ENCODE results near the gene MARCHF10. TPM values are rescaled to one million over a fixed set of nuclear protein-coding genes. Genes with fewer than 3 reads are reported as not detected.

The MARCHF10 gene
- total RNA-seq, 1 experiment from 2014 or later: 0.39 TPM

DNA sequence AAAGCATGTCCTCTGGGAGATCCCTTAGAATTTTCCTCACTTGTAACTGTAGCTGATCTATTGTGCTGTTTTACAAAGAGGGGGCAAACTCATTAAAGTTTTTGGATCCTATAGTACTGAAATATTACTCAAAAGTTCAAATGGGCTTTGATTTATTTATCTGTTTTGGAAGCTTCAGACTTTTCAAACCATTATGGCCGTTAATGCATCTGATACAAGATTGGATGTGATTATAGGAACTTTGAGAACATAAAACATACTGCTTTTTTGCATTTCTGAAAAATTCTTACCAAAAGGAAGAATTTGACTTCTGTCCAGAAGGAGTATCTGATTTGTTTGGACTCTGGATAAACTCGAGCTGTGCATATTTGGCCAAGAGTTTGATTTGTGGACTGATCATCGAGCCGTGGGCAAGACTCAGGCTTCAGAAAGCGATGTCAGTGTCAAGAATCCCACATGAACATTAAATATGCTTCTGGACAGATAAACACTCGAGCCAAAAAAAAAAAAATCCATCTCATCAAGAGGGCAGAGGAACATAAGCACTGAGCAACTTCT lies 8.2 kb upstream of the MARCHF10 start:
- Histone ChIP-seq H3K9me3 (ENCODE audit: control insufficient read depth, insufficient read depth, low read depth, low read length) (no peaks in the 10 kb centered on the region), H3K27me3 (ENCODE audit: control insufficient read depth, insufficient read depth, low read length) (no peaks in the 10 kb centered on the region), H3K36me3 (ENCODE audit: control insufficient read depth, insufficient read depth, low read length) (no peaks in the 10 kb centered on the region), H3K27ac (ENCODE audit: low read length) (no peak overlapping the region), H3K4me1 (ENCODE audit: control insufficient read depth, insufficient read depth, low read length) (peaks cover 14% of the 10 kb centered on the region), H3K4me3 (ENCODE audit: low read depth in 2 of 2, low read length in 2 of 2) (no peak overlapping the region)
- DNase-seq (ENCODE audit: low read depth, low spot score): no peak
- ChIA-PET CTCF (no interaction called here), POLR2A (no interaction called here)
- ATAC-seq: no peak
- TF ChIP-seq, protein P1, sequence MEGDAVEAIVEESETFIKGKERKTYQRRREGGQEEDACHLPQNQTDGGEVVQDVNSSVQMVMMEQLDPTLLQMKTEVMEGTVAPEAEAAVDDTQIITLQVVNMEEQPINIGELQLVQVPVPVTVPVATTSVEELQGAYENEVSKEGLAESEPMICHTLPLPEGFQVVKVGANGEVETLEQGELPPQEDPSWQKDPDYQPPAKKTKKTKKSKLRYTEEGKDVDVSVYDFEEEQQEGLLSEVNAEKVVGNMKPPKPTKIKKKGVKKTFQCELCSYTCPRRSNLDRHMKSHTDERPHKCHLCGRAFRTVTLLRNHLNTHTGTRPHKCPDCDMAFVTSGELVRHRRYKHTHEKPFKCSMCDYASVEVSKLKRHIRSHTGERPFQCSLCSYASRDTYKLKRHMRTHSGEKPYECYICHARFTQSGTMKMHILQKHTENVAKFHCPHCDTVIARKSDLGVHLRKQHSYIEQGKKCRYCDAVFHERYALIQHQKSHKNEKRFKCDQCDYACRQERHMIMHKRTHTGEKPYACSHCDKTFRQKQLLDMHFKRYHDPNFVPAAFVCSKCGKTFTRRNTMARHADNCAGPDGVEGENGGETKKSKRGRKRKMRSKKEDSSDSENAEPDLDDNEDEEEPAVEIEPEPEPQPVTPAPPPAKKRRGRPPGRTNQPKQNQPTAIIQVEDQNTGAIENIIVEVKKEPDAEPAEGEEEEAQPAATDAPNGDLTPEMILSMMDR (IDR thresholded peaks at IDR 0.05): no peak
- TF ChIP-seq, protein P2, sequence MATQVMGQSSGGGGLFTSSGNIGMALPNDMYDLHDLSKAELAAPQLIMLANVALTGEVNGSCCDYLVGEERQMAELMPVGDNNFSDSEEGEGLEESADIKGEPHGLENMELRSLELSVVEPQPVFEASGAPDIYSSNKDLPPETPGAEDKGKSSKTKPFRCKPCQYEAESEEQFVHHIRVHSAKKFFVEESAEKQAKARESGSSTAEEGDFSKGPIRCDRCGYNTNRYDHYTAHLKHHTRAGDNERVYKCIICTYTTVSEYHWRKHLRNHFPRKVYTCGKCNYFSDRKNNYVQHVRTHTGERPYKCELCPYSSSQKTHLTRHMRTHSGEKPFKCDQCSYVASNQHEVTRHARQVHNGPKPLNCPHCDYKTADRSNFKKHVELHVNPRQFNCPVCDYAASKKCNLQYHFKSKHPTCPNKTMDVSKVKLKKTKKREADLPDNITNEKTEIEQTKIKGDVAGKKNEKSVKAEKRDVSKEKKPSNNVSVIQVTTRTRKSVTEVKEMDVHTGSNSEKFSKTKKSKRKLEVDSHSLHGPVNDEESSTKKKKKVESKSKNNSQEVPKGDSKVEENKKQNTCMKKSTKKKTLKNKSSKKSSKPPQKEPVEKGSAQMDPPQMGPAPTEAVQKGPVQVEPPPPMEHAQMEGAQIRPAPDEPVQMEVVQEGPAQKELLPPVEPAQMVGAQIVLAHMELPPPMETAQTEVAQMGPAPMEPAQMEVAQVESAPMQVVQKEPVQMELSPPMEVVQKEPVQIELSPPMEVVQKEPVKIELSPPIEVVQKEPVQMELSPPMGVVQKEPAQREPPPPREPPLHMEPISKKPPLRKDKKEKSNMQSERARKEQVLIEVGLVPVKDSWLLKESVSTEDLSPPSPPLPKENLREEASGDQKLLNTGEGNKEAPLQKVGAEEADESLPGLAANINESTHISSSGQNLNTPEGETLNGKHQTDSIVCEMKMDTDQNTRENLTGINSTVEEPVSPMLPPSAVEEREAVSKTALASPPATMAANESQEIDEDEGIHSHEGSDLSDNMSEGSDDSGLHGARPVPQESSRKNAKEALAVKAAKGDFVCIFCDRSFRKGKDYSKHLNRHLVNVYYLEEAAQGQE (IDR thresholded peaks at IDR 0.05; ENCODE audit: insufficient read depth in 1 of 2, low read depth in 2 of 2, low read length in 1 of 2): no peak
- no peak for TF ChIP-seq SIN3A (IDR thresholded peaks at IDR 0.05; ENCODE audit: borderline replicate concordance, insufficient read depth, low read depth, low read length)
- no peak for TF ChIP-seq POLR2AphosphoS5 (IDR thresholded peaks at IDR 0.05; ENCODE audit: low read depth, low read length)
- TF ChIP-seq TCF7L2 (IDR thresholded peaks at IDR 0.05; ENCODE audit: low read depth, low read length): no peak
- intact Hi-C loops (cut with micrococcal nuclease; ENCODE audit: unreplicated experiment) (no loop called here), in situ Hi-C loops (cut with HindIII; ENCODE audit: low pct_unique_long_range_greater_than_20kb, low sequenced_read_pairs) (no loop called here)
- BruUV-seq (replicated peaks): no TSS peak

DNA sequence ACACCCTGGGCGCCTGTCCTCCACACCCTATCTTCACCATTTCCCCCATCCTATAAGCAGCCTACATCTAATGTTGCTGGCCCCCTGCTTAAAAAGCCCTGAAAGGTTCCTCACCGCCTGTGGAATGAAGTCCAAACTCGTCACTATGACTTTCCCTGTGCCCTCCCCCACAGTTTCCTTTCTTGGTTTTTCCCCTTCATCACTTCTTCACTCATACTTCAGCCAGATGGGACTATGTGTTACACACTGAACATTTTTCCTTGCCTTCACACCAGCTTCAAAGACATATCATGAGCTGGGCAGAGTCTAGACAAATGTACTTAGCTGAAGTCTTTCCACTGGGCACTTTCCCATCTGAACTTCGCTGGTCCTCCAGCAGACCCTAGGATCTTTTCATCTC lies 1.5 kb upstream of the MARCHF10 start:
- in situ Hi-C loops (cut with HindIII; ENCODE audit: low pct_unique_long_range_greater_than_20kb, low sequenced_read_pairs): no loop called here
- DNase-seq (ENCODE audit: low read depth, low spot score): no peak
- no peak overlapping the region for H3K27ac ChIP-seq (ENCODE audit: low read length)
- no peaks in the 10 kb centered on the region for H3K4me1 ChIP-seq (ENCODE audit: control insufficient read depth, insufficient read depth, low read length)
- H3K4me3 ChIP-seq (ENCODE audit: low read depth in 2 of 2, low read length in 2 of 2): no peak overlapping the region
- BruUV-seq (replicated peaks): no TSS peak
- no peak for ATAC-seq
- H3K9me3 ChIP-seq (ENCODE audit: control insufficient read depth, insufficient read depth, low read depth, low read length): no peaks in the 10 kb centered on the region
- POLR2A ChIA-PET: no interaction called here
- CTCF ChIA-PET: no interaction called here
- TF ChIP-seq POLR2AphosphoS5 (IDR thresholded peaks at IDR 0.05; ENCODE audit: low read depth, low read length) (no peak), SIN3A (IDR thresholded peaks at IDR 0.05; ENCODE audit: borderline replicate concordance, insufficient read depth, low read depth, low read length) (no peak), TCF7L2 (IDR thresholded peaks at IDR 0.05; ENCODE audit: low read depth, low read length) (no peak)
- TF ChIP-seq, protein P2 (IDR thresholded peaks at IDR 0.05; ENCODE audit: insufficient read depth in 1 of 2, low read depth in 2 of 2, low read length in 1 of 2): no peak
- intact Hi-C loops (cut with micrococcal nuclease; ENCODE audit: unreplicated experiment): no loop called here
- no peaks in the 10 kb centered on the region for H3K27me3 ChIP-seq (ENCODE audit: control insufficient read depth, insufficient read depth, low read length)
- H3K36me3 ChIP-seq (ENCODE audit: control insufficient read depth, insufficient read depth, low read length): no peaks in the 10 kb centered on the region

All from Panc1 (cell line).